Kidney tubule cell (primary cell): ENCODE data around the gene MTAP.

Experiments used
- DNase-seq: peaks from one replicate; pipeline ENCODE4 v3.0.0-alpha.2; 2018; ENCODE audit warnings: low spot score

Gene MTAP

DNA sequence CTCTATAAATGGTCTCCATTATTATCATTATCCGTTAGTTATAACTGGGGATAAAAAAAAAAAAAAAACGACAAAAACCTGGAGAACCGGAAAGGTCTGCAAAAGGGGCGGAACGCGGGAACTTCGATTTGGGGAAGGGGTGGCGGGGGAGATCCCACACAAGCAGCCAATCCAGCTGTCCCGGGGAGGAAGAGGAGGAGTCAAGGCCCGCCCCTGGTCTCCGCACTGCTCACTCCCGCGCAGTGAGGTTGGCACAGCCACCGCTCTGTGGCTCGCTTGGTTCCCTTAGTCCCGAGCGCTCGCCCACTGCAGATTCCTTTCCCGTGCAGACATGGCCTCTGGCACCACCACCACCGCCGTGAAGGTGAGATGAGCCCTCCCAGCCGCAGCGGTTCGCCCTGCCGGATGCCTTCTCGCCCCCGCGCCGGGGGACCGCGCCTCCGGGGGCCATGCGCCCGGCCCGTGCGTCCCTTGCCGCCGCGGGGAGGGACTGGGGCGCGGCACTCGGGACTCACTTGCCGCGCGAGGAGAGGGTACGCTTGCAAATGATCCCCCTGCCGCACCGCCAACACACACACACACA is at the start of gene MTAP:
Gene MTAP (plus strand): TSS at position 219 of the 583 bp plus-strand sequence. CDS start 113 bp downstream, at position 332.
- DNase-seq: peak; percentile 93

DNA sequence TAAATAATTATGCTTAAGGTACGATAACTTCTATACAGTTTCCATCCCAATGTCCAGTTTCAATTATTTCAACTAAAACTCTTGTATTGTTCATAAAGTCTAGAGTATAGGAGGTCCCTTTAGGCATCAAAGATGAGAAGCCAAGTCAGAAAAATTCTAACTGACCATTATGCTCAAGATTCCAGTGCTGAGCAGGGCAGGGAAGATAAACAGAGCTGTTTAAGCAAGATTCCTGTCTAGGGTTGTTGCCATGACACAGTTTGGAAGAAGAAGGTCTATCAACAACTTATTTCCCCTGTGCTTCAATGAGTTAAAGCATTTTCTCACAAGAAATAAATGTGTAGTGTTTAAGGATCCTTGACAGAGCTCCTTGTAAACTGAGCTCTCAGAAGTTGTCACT is 48.9 kb upstream of the MTAP start:
- DNase-seq: no peak

DNA sequence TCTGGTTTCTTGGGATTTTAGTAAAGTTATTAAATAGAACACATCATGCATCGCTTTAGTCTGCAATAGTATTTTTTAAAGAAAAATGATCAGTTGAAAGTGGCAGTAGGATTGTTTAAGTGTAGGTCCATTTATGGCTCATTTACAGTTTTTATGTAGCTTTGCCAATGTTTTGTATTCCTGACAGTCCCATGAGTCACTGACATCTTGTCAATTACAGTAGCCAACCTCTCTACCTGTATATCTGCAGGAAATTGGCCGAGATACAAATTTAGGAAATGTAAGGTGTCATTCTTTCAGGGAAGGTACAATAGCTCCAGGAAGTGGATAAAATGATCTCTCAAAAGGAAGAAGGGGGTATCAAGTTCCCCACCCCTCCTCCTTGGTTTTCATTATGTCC is 47.7 kb upstream of the MTAP start:
- DNase-seq: peak; percentile 32

DNA sequence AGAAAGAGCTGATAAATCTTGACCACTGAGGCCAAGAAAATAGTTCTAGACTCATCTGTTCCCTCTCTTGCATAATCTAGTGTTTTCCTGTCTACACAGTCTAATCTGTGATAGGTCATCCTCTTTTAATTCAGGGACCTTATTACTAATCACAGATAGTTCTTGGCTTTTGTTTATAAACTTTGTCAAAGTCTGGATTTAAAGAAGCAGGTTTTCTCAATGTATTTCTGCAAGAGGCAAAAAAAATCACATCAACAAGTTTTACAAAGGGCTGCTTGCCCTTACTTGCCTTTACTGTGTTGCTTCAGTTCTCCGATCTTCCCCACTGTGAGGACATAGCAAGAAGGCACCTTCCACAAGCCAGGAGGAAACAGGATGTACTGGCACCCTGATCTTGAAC is 43.9 kb upstream of the MTAP start:
- DNase-seq: no peak

DNA sequence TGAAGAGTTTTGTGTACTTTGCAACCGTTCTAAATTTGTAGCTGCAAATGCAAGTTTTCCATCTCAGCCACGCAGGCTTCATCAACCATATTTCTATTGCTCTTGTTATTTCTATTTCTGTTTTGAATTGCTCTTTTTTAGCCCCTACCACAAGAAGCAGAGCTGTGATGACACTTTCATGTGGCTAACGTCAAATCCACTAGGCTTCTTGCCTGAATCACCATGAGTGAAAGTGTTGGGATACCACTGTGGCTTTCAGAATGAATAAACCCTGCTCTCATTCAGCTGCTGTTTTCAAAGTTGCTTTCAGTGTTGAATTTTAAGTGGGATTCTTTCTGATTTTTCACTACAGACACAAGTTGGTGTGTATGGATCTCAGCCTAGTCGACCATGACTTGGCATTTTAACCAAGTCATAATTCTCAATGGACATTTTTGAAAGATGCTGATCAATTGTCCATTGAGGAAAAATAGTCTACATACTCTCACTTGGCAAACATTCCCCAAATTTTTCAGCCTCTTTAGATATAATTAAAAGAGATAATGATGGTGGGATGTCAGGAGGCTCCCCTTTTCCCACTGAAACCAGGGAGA is 41.0 kb upstream of the MTAP start:
- DNase-seq: no peak

DNA sequence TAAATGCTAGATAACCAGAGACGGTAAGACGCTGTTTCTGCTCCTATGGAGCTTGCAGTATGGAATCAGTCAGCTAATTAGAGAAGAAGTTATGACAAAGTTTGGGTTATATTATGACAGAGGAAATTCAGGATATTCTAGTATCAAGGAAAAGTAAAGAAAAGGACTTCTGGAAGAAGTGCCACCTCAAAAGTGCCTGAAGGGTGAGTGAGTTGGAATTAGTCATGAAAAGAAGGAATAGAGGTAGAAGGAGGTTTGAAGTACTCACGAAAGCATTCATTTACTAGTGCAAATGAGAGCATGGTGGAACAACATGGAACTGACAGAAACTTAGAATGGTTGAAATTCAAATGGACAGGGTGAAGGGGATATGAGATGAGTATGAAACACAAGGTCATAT is 40.4 kb upstream of the MTAP start:
- no peak for DNase-seq

DNA sequence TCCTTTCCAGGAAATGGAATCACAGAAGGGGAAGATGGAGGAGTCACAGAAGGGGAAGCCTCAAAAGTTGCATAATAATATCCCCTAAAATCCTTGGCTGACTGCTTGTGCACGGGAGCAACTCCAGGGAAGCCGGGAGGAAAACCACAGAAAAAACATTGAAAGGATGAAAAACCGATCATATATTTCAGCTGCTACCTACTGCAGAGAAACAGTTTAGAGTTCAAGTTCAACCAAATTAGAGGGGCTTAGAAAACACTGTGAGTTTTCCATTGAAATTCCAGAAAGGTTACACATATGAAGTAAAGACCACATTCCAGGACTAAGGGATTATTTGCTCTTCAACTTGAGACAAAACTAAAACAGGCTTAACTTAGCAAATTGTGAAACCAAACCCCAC is 37.6 kb upstream of the MTAP start:
- no peak for DNase-seq

DNA sequence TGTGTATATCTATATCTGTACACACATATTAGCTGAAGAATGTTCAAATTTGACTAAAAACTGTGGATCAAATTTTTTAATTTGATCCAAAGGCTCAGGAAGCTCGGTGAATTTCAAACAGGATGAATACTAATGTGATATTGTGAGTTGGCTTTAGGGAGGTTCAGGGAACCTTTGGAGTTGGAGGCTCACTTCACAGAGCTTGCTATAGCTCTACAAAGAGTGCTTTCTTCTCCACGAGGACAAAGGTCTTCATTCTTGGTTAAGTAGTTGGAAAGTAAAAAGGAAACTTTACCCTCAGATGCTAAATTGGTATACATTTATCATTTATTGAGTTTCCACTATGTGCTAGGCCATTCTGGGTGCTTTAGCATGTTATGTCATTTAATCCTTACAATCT is 36.3 kb upstream of the MTAP start:
- no peak for DNase-seq

DNA sequence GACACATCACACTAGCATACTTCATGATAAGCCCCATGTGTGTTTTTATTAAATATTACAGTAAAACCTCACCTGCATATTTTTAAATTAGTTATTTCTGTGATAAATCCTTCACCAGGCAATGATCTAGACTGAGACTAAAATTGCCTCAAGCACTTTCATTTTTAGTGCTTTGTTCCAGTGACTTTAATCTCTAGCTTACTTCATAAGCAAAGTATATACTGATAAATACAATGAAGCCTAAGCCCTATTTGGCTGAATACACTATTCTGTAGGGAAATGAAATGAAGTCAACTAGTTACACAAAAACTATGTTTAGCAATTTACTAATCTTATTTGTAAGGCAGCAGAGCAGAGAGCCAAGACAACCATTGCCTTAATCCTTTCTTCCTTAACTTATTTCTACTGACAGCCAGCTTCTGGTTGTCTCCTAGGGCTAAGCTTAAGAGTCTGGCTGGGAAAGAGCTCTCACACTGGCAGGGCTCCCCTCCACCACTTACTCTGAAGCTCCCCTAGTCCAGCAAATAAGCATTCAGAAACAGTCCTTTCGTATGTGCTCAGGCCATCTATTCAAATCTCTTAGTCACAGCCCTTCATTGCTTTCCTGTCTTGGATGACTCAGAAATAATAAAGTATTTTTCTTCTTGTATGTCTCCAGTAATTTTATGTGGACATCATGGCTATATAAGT is 31.4 kb upstream of the MTAP start:
- peak; percentile 57 for DNase-seq

DNA sequence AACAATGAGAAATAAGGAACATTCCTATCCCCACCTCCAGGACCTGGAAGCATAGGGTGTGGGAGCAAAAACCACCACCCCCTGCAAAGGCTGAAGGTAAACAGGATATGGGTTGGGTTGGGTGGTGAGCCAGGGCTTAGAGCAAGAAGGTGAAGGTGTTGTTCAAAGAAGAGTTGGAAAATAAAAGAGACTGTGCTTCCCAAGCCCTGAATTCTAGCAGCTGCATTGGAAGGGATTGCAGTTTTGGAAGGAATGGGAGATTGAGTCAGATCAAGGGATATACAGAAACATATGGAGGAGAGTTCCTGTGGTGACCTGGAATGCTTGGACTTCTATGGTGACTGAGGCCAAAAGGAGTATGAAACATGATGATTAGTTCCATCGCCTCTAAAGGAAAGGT is 24.7 kb upstream of the MTAP start:
- DNase-seq: peak; percentile 60

DNA sequence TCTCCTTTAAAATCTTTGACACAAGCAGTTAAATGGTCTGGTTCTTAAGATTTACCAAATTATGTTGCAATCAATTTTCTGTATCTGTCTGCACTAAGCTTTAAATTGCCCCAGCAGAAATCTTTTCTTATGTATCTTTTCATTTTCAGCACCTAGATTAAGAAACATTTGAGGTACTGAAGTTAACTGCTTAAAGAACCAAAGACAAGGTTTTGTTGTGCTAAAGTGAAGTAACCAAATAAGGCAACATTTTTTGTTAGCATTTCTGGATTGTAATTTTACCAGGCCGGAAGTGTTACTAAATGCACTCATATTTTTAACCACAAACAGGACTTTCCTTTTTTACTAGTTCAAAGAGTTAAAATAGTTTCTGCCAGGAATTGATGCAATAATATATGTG is 24.1 kb upstream of the MTAP start:
- DNase-seq: no peak

DNA sequence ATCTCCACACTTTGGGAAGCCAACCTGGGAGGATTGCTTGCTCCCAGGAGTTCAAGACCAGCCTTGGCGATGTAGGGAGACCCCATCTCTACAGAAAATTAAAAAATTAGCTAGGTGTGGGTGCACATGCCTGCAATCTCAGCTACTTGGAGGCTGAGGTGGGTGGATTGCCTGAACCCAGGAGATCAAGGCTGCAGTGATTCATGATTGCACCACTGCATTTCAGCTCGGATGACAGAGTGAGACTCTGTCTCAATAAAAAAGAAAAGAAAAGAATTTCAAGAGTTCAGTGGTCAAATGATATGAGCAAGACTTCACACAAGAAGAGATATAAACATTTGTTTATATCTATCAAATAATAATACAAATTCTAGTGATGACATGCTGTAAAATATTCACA is 23.0 kb upstream of the MTAP start:
- DNase-seq: no peak

DNA sequence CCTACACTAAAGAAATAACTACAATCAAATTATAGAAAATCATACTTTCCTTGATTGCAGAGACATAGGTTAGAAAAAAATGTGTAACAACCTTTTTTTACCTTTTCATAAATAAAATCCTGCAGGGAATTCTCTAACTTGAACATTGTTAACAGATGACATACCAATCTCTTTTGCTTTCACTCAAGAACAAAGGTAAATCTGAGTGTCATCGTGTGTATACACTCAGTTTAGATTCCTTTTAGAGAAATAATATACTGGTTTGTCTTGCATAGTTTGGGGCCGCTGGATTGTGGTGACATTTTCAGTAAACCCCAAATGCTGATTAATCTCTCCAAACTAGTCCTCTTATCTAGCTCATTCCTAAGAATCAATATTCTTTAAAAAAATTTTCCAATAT is 20.8 kb upstream of the MTAP start:
- DNase-seq: no peak

DNA sequence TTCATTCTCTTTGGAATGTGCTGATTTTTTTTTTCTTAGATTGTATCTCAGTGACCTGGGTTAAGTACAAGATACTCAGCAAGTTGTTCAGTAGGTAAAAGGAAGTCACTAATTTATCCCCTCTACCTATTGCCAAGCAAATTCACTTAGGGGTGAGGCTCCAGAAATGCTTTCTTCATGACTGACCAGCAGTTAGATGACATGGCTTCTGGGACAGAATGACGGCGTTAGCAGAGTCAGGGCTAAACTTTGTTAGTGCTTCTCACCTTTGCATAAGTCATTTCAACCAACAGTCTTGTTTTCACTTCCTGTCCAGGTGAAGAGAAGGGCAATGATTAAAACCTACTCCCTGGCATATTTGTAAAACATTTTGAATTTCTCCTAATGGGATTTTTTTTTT is 20.2 kb upstream of the MTAP start:
- peak; percentile 87 for DNase-seq

DNA sequence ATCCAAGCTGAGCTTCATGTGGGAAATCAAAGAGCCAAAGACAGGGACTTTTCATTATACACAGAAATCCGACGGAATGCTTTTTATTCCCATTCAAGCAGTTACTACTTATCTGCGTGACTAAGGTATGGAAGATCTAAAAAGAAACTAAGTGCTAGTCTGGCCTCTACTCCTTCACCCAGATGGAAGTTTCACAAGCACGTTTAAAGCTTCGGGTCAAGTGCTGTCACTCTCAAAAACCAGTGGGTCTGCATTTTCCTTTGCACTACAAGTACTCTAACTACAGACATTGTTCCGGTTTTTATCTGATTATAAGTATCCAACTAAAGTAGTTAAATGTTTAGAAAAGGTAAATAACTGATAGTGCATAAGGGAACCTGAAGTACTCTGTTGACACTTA is 13.7 kb upstream of the MTAP start:
- DNase-seq: no peak

DNA sequence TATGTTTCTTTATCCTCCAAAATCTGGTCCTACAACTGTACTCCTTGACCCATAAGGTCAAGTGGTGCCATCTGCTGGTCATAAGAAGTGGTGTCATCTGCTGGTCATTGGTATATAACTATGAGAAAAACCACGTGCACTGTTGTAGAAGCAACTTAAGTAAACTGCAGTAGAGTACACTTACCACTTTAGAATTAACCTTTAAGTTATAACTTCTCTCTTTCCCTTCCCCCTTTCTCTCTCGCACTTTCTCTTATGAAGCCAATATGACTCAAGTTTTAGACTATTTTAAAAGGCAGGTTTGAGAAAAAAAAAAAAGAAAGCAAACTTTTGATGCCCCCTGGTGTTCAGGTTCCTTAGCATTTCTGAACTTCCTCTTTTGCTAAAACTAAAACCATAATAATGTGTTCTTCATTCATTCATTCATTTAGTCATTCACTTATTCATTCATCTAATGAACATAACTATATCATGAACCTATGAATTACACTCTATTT is 12.8 kb upstream of the MTAP start:
- peak; percentile 89 for DNase-seq

DNA sequence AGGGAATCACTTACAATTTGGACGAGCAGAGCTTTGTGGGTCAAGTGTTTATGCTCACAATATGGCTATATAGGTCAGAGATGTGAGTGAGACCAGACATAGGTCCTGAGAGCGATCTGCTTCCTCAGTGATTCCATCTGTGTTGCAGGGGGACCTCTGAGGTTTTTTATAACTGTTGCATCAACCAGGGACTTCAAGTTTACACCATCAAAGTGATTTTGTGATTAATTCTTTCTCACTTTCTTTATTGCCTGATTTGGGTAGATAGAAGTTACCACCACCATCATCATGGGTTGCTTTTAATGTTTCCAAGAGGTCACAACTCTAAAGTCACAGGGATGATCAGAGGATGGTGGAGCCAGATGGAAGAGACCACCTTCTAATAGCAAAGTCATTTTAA is 7.0 kb upstream of the MTAP start:
- DNase-seq: no peak

DNA sequence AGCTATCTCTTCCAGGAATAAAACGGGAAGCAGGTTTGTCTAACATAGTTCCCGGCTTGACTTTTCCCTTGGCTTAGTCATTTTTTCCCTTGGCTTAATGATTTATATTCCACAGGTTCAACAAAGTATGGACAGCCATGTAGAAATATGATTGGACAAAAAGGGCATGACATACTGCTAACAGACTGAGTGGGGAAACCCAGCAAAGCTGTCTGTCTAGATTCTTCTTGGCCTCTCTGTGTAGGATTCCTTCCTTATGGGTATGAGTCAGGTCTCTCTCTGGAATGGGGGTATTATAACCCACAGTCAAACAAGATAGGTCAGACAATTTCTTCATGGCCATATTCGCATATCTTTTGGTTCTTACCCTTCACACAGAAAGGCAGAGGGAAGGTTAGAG is 5.7 kb upstream of the MTAP start:
- DNase-seq: peak; percentile 98

DNA sequence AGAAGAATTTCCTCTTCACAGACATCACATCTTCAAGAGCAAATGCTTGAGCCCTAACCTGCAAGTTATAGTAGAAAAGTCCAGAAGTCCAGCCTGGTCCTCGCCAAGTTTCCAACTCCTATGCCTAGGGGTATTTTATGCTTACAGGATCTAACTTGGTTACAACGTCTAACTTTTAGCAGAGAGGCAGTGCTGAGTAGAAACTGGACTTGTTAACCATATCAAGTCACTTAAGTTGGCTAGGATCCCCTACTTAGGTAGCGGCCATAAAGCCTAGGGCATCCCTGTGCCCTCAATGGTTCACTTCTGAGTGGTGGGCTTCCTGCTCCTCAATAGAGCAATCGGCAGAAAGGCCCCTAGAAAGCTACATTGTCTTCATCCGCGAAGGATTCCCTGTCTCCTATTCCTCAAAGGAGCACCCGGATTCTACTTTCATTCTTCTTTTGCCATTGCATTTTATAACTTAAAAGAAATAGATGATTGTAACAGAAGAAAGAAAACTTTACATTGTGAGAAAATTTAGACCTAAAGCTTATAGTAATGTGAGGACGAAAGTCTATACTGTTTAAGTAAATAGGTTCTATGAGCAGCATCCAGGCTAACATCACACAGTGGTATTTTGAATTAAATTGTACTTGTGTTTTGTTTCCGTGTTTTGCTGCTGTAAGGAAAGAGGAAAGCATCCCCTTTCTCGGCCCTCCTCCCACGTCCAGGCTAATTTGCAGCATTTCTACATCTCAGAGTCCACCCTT is 1.3 kb upstream of the MTAP start:
- no peak for DNase-seq

DNA sequence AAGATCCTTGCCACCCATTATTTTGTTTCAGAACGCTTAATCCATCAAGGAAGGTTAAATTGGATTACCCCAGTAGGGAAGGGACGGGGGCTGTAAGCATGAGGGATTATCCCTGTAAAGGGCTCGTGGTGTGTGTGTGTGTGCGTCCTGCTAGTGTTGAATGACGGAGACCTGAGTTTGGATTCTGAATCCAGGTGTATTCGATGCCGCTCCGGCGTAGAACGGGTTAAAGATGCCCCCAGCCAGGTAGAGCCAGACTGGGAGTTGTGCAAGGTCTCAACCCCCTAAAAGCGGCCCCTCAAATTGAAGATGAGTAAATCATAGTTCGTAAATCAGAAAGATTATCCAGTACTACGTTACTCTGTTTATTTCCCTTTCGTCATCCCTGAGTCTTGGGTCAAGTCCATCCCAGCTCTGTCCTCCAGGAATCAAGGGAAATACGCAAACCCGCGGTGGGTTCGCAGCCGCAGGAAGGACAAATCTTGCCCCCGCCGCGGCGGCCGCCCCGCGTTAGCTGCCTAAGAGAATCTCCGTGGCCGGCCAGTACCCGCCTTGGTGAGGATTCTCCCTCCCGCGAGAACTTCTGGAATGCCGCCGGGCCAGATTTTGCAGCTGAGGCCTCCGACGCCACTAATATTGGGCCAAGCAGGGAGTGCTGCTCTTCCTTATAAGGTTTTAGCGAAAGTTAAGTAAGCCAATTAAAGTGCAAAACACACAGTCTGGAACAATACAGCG is 586 bp upstream of the MTAP start:
- peak; percentile 85 for DNase-seq

DNA sequence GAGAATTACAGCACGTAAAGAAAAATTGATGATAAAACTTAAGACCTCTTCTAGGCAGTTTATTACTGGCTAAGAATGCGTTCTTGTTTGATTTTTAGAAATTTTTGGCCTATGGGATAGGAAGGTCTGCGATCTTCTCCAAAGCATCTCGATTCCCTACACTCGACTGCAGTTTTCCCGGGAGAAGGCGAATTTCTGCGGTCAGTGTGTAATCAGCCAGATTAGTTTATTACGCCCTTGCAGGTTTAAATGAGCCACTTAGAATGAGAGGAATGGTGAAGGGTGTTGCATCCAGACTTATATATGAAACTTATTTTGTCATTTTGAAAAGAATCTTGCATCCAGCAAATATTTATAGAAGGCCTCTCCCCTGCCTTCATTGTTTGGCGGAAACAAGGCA is 1.2 kb downstream of the MTAP start:
- no peak for DNase-seq

DNA sequence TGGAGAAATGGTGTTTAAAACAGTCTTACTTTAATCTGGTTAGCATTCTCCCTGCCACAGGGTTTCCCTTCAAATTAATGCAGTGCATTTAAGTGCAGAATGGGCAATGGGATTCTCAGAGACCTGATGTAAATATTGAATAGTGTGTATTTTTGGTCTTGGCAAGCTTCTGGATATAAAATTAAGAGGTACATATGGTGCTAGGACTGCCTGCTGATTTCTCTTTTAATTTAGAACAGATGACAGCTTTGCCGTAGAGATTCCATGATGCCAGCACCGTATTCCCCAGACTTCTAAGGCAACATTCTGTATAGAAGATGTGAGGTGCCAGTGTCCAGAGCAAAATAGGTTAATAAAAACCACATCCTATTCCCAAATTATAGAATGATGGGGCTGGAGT is 1.9 kb downstream of the MTAP start:
- no peak for DNase-seq
